Measurements from ENCODE around the gene ERICH6B.

GRCh38 chr13:45540864-45541263 lies 74.7 kb downstream of the ERICH6B start:
- TF ChIP-seq ATF2 (CRISPR knock-in tag; IDR thresholded peaks at IDR 0.05) (no peak), SUZ12 (IDR thresholded peaks at IDR 0.05; ENCODE audit: low read depth, low read length) (no peak), ZNF780A (CRISPR knock-in tag; IDR thresholded peaks at IDR 0.05) (no peak), HNRNPK (IDR thresholded peaks at IDR 0.05; ENCODE audit: low read depth, low read length, poor library complexity, severe bottlenecking) (no peak), CTCF (CRISPR knock-in tag; IDR thresholded peaks at IDR 0.05) (no peak), MYC (CRISPR knock-in tag; IDR thresholded peaks at IDR 0.05; ENCODE audit: borderline replicate concordance) (no peak)
